A549 (cell line): ENCODE results near the gene PBX3.

Experiments
- BHLHE40 ChIP-seq: IDR thresholded peaks from 2 replicates; pipeline ENCODE4 v1.6.1; 2012; ENCODE audit warnings: low read depth, low read length, inconsistent platforms
- CTCF ChIP-seq: fragments of >200 bp; sonication (Bioruptor Twin); formaldehyde crosslinking; IDR thresholded peaks from 3 replicates; pipeline ENCODE4 v1.5.1; 2016
- EP300 ChIP-seq, 2 experiments: fragments of >200 bp; sonication (Bioruptor Twin); formaldehyde crosslinking; IDR thresholded peaks; 2 replicates in 1 of 2; 3 replicates in 1 of 2; pipeline ENCODE4 v1.6.1; 2016 to 2017
- ESRRA ChIP-seq: fragments of 150-350 bp; IDR thresholded peaks from 2 replicates; pipeline ENCODE4 v1.6.1; 2014; ENCODE audit warnings: mild to moderate bottlenecking, low read length, borderline replicate concordance
- FOSL2 ChIP-seq, 2 experiments: fragments of 450-650 bp in 1 of 2; fragments of >200 bp in 1 of 2; sonication (Bioruptor Twin) in 1 of 2; formaldehyde crosslinking; IDR thresholded peaks; 2 replicates each; pipeline versions ENCODE4 v1.5.0 to v1.6.1; 2016 to 2020; ENCODE audit warnings: mild to moderate bottlenecking in 1 of 2, moderate library complexity in 1 of 2
- FOXS1 ChIP-seq: fragments of 250-450 bp; sonication (Bioruptor Pico); IDR thresholded peaks from 2 replicates; pipeline ENCODE4 v1.5.0; 2020; ENCODE audit warnings: mild to moderate bottlenecking, moderate library complexity
- MAFK ChIP-seq: fragments of 450-650 bp; IDR thresholded peaks from 2 replicates; pipeline ENCODE4 v1.6.1; 2014; ENCODE audit not compliant: partially characterized antibody
- MAX ChIP-seq: IDR thresholded peaks from 2 replicates; pipeline ENCODE4 v1.6.1; 2012
- MYC ChIP-seq: IDR thresholded peaks from 2 replicates; pipeline ENCODE4 v1.6.1; 2012; ENCODE audit warnings: mild to moderate bottlenecking, inconsistent platforms, low read length, improper control_type of control experiment, borderline replicate concordance
- NFE2L2 ChIP-seq: fragments of 150-350 bp; conservative IDR thresholded peaks from 2 replicates; pipeline ENCODE4 v1.6.1; 2014; ENCODE audit warnings: low read length
- POLR2A ChIP-seq: IDR thresholded peaks from 2 replicates; pipeline ENCODE4 v1.6.1; 2012; ENCODE audit warnings: mild to moderate bottlenecking, low read length
- RCOR1 ChIP-seq: fragments of 150-350 bp; IDR thresholded peaks from 2 replicates; pipeline ENCODE4 v1.6.1; 2014; ENCODE audit warnings: antibody characterized with exemption, low read length, low read depth
- ZNF302 ChIP-seq: fragments of 250-450 bp; sonication (Bioruptor Pico); IDR thresholded peaks from 2 replicates; pipeline ENCODE4 v1.9.0; 2021; ENCODE audit warnings: inconsistent platforms, mild to moderate bottlenecking, moderate library complexity

- TF ChIP-seq CTCF (no peak), FOXS1 (CRISPR knock-in tag) (no peak), MYC (no peak), FOSL2 (IDR thresholded peaks at IDR 0.05) (no peak), FOSL2 (CRISPR knock-in tag; IDR thresholded peaks at IDR 0.05) (no peak), MAX (no peak), ESRRA (no peak), POLR2A (no peak), NFE2L2 (no peak), EP300 (IDR thresholded peaks at IDR 0.05) (no peak), ZNF302 (CRISPR knock-in tag) (no peak), RCOR1 (no peak), MAFK (no peak), BHLHE40 (no peak)
Measured at GRCh38 chr9:126001581-126002225, 254.5 kb downstream of the PBX3 start.
